SW 1271 (cell line): ENCODE results near the gene SOBP.
A peak's percentile ranks its signal among the peaks of the same experiment; 100 is the strongest.

Source experiments
- DNase-seq, 2 experiments: peaks; one replicate each; lab custom pipeline; 2025; lab: John Stamatoyannopoulos, UW

The SOBP gene

GRCh38 chr6:107690643-107691061 lies 200.7 kb downstream of the SOBP start:
- no peak for DNase-seq

DNA sequence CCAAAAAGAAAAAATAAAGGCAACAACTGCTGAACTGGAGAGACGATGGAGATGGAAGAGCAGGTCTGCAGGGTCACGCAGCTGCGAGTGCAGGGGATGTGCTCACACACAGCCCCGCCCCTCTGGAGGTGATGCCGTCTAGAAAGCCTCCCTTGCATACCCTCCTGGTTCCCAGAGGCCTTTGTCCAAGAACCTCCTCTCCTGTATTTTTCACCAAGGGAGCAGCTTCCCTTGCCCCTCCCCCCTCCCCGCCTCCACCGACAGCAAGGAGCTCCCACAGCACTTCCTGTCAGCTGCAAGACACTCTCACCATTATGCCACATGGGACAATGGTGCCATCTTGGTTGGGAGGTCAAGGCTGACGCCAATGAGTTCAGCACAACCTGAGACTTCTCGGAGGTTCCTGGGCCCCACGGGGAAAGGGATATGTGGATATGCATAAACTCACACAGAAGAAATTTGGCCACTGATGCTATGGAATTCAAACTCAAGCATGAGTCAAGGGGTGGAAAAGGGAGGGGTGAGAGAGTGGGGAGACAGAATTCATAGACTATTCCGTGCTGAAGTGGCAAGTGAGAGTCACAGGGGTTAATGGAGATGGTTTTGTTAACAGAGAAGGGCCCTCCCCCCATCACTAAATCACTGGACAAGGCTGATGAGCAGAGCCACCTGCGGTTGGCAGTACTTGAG lies 201.3 kb downstream of the SOBP start:
- no peak for DNase-seq

GRCh38 chr6:107692351-107692750 lies 202.4 kb downstream of the SOBP start:
- no peak for DNase-seq

DNA sequence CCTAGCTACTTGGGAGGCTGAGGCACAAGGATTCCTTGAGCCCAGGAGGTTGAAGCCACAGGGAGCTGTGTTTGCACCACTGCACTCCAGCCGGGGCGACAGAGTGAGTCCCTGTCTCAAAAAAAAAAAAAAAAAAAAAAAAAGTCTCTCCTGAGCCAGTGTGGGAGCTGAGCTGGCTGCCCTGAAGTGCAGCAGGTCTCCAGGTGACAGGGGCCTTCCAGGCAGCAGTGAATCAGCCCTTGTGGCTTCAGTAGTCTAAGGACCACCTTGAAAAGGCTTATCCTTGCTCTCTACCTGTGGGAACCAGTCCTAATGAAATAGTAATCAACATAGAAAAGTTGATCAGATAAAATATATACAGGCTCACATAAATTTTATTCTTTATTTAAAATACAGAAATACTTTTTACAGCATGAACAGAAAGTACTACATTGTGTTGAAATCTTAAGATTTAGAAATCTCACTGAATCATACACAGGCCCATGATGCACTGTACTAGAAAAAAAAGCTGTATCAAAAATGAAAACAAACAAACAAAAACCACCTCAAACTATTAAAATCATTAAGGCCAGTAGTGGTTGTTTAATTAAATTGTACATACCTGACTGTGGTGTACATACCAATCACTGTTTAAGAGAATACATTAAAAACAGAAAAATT lies 205.3 kb downstream of the SOBP start:
- DNase-seq, result no peak

- DNase-seq, result no peak
Observed at GRCh38 chr6:107697682-107698081, 207.8 kb downstream of the SOBP start.

DNA sequence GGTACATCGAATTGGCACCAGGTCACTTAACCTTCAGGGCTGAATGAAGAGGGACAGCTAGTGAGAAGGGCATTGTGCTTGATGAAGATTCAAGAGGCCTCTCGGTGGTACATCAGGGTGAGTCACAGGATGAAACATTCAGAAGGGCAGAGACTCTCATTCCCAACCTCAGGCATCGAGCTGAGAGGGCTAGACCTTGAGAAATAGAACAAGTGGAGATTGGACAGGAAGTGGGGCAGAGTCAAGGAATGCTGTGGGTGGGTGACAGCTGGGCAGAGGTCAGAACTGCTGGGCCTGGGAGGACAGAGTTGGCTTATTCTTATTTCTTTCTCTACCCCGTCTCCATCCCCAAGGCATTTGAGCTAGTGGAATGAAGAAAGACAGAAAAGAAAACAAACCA lies 208.2 kb downstream of the SOBP start:
- DNase-seq, result no peak

GRCh38 chr6:107699254-107699653 lies 209.3 kb downstream of the SOBP start:
- DNase-seq, result no peak

DNA sequence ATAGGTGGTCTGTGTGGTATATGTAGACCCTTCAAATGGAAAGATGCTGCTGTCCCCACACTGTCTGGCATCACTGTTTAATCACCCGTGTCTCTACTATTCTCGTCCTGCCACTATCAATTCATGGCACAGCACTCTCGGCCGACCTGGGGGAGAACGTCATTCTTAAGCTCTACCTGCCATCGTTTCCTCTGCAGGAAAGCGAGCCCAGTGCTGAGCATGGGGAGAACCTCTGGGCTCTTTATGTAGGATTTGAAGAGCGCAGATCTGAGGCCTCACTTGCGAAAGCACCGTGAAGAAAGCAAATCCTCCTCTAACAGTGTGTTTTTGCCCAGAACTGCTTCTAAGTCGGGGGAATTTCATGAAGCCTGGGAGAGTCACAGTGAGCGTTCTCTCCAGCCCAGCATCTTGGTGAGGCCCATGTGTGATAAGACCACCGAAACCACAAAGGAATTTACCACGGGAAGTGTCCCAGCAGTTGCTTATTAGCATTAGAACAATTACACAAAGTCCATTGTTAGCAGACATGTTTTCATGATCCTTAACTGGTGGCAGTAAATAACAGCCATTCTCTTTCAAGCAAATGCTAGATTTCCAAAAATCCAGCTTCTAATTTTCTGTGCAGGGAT lies 209.9 kb downstream of the SOBP start:
- DNase-seq, result no peak

DNA sequence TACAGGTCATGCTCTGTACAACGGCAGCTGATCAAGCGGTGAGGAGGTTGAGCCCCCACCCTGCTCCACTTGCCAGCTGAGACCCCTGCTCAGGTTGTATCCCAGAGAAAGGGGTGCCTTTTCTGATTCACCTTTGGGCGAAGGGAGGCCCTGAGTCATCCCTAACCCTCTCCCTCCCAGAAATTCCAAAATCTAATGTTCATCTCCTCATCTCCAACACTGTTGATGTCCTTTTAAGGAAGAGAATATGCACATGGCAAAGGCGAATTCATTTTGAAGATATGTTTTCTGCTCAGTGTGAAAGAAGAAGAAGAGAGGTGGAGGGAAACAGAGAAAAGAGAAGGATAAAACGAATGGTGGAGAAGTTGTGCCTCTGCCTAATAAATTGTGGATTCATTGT lies 213.7 kb downstream of the SOBP start:
- DNase-seq, result no peak

- DNase-seq, result peak in 1 of 2 experiments; percentile 12
Observed at GRCh38 chr6:107704347-107705013, 214.6 kb downstream of the SOBP start.

DNA sequence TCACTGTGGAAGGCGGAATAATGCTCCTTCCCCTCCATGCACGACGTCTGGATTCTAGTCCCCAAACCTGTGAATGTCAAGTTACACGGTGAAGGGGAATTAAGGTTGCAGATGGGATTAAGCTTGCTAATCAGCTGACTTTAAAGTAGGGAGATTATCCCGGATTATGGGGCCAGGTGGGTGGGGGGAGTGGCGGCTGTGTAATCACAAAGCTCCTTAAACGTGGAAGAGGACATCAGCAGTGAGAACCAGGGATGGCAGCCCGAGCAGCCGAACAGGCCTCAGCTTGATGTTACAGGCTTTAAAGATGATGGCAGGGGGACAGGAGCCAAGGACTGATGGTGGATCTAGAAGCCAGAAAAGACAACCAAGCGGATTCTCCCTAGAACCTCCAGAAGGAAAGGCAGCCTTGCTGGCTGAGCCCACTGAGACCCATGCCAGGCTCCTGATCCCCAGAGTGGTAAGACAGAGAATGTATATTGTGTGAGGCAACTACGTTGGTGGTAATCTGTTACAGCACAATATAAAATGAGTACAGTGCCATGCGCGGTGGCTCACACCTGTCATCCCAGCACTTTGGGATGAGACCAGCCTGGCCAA lies 216.7 kb downstream of the SOBP start:
- DNase-seq, result no peak

- DNase-seq, result no peak
Observed at GRCh38 chr6:107707346-107708275, 217.7 kb downstream of the SOBP start.

DNA sequence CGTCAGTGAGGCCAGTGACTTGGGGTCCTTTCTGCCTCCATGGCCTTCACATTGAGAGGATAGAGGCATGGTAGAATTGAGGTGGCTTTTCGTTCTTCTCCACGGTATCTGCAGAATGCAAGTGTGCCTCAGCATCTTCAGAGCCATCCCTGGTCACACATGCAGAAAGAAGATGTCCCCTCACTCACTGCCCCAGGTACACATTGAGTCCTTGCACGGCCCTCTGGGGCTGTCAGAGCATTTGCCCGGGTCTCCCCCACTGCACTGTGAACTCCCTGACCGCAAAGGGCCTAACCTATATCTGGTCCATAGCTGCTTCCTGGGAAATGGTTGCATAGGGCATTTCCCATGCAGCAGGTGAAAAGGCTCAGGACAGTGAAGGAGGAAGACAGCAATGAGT lies 218.5 kb downstream of the SOBP start:
- no peak for DNase-seq

- no peak for DNase-seq
Observed at GRCh38 chr6:107709341-107709740, 219.4 kb downstream of the SOBP start.
